Measurements from ENCODE around the gene PALLD.

- TF ChIP-seq, protein P1, sequence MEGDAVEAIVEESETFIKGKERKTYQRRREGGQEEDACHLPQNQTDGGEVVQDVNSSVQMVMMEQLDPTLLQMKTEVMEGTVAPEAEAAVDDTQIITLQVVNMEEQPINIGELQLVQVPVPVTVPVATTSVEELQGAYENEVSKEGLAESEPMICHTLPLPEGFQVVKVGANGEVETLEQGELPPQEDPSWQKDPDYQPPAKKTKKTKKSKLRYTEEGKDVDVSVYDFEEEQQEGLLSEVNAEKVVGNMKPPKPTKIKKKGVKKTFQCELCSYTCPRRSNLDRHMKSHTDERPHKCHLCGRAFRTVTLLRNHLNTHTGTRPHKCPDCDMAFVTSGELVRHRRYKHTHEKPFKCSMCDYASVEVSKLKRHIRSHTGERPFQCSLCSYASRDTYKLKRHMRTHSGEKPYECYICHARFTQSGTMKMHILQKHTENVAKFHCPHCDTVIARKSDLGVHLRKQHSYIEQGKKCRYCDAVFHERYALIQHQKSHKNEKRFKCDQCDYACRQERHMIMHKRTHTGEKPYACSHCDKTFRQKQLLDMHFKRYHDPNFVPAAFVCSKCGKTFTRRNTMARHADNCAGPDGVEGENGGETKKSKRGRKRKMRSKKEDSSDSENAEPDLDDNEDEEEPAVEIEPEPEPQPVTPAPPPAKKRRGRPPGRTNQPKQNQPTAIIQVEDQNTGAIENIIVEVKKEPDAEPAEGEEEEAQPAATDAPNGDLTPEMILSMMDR (IDR thresholded peaks at IDR 0.05; ENCODE audit: low read length): no peak
- no peak for TF ChIP-seq EZH2 (IDR thresholded peaks at IDR 0.05; ENCODE audit: borderline replicate concordance, low read length)
These were observed 305.4 kb downstream of the PALLD start for GRCh38 chr4:168802222-168802621.
